RPMI8226 (cell line): ENCODE results near the gene ADAP1.

Experiments used
- DNase-seq: peaks from one replicate; pipeline ENCODE4 v3.0.0-alpha.2; 2015

Gene ADAP1

GRCh38 chr7:903921-904755 lies 50.3 kb downstream of the ADAP1 start:
- no peak for DNase-seq

- DNase-seq, result no peak
Measured at GRCh38 chr7:902996-903395, 51.5 kb downstream of the ADAP1 start.

- DNase-seq, result peak; percentile 75
Measured at GRCh38 chr7:901388-902154, 52.9 kb downstream of the ADAP1 start.

GRCh38 chr7:901041-901387 lies 53.5 kb downstream of the ADAP1 start:
- no peak for DNase-seq

- no peak for DNase-seq
Measured at GRCh38 chr7:900331-901040, 54.0 kb downstream of the ADAP1 start.

GRCh38 chr7:899806-900205 lies 54.7 kb downstream of the ADAP1 start:
- DNase-seq, result no peak

- DNase-seq, result no peak
Measured at GRCh38 chr7:898855-899681, 55.4 kb downstream of the ADAP1 start.

- no peak for DNase-seq
Measured at GRCh38 chr7:898460-898854, 56.0 kb downstream of the ADAP1 start.

GRCh38 chr7:897771-898376 lies 56.6 kb downstream of the ADAP1 start:
- no peak for DNase-seq

GRCh38 chr7:897086-897485 lies 57.4 kb downstream of the ADAP1 start:
- DNase-seq, result no peak

- DNase-seq, result no peak
Measured at GRCh38 chr7:896346-897075, 58.0 kb downstream of the ADAP1 start.

GRCh38 chr7:895451-896052 lies 58.9 kb downstream of the ADAP1 start:
- no peak for DNase-seq

GRCh38 chr7:894927-895450 lies 59.5 kb downstream of the ADAP1 start:
- no peak for DNase-seq

GRCh38 chr7:894164-894867 lies 60.2 kb downstream of the ADAP1 start:
- DNase-seq, result no peak

- no peak for DNase-seq
Measured at GRCh38 chr7:893686-894085, 60.8 kb downstream of the ADAP1 start.

- DNase-seq, result no peak
Measured at GRCh38 chr7:892648-893593, 61.6 kb downstream of the ADAP1 start.

- DNase-seq, result no peak
Measured at GRCh38 chr7:891805-892204, 62.7 kb downstream of the ADAP1 start.

GRCh38 chr7:891291-891690 lies 63.2 kb downstream of the ADAP1 start:
- DNase-seq, result no peak

GRCh38 chr7:890868-891267 lies 63.6 kb downstream of the ADAP1 start:
- DNase-seq, result no peak
